Motor neuron (in vitro differentiated cells): ENCODE measurements around the gene SLC12A6. TPM values are rescaled to one million over a fixed set of nuclear protein-coding genes. Genes with fewer than 3 reads are reported as not detected.
A peak's percentile ranks its signal among the peaks of the same experiment; 100 is the strongest.
"Not testable (repeated sequence)": the region's sequence is repeated elsewhere in the genome, so short reads cannot be mapped to it uniquely, and the experiment has no call there.

Experiments
- ATAC-seq, 8 experiments: fragments of 200-7000 bp; cut with Tn5 transposase; replicated peaks in 6 of 8; 2 replicates each; pipeline ENCODE4 v1.8.0; 2021; ENCODE audit warnings: mild to moderate bottlenecking in 8 of 8, moderate library complexity in 8 of 8
- H3K27ac ChIP-seq, 2 donors: fragments of 250-450 bp; sonication (Bioruptor Pico); 2 replicates each; pipeline ENCODE4 v1.9.0; 2021; ENCODE audit warnings: antibody characterized with exemption in 2 of 2, mild to moderate bottlenecking in 2 of 2, moderate library complexity in 1 of 2
- H3K4me1 ChIP-seq, 2 donors: fragments of 250-450 bp; sonication (Bioruptor Pico); replicated peaks in 1 of 2; 2 replicates each; pipeline ENCODE4 v1.6.1; 2021; ENCODE audit warnings: antibody characterized with exemption in 2 of 2, mild to moderate bottlenecking in 2 of 2, moderate library complexity in 1 of 2
- H3K4me3 ChIP-seq, 5 donors: fragments of 250-450 bp; sonication (Bioruptor Pico); 2 replicates each; pipeline ENCODE4 v1.9.0; 2021; ENCODE audit warnings: antibody characterized with exemption in 5 of 5, mild to moderate bottlenecking in 5 of 5, moderate library complexity in 4 of 5
- WGBS, 10 experiments: fragments of 450-650 bp; shearing (Covaris generic); methylation state at CpG; one replicate each; pipeline ENCODE4 v1.0.0; 2022; 5-methylcytosine and 5-hydroxymethylcytosine counted together
- in situ Hi-C, 9 experiments: fragments of 400-800 bp; cut with MboI; loops; one replicate each; pipeline ENCODE4 v1.15.0; 2021; ENCODE audit warnings: low sequenced_read_pairs in 9 of 9, low pct_unique_long_range_greater_than_20kb in 2 of 9; ENCODE audit not compliant: unreplicated experiment in 9 of 9
- total RNA-seq, 8 experiments: library from RNA; unstranded; fragments of 300-600 nt; gene quantifications; 2 replicates each; pipeline versions ENCODE4 v1.2.3 to v1.2.4, GENCODE V29; 2022

SLC12A6 gene
- total RNA-seq, 8 experiments from 2014 or later: 9.6 to 21.8 (median 13.7) TPM

DNA sequence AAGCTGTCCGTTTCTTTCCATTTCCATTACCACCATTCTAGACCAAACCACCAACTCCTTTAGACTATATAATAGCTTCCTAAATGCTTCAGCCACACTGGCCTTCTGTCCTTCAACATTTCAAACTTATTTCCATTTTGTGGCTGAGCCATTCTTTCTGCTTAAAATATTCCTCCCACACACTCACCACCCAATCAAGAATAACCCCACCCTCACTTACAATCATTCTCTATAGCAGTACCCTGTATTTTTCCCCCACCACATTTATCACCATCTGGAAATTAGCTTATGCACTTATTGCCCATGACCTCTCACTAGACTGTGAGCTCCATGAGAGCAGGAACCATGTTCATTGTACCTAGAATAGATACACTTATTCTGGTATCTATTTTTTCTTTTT lies 134.3 kb downstream of the SLC12A6 start:
- Histone ChIP-seq H3K4me1 (peaks cover 0 to 4% of the 10 kb centered on the region in 2 donors), H3K4me3 (no peak overlapping the region), H3K27ac (no peak overlapping the region)
- ATAC-seq: peak in 3 of 8 experiments; percentile 33 to 98 (median 90)
- WGBS, 10 experiments: 29 to 100% (median 93%) methylated on average over 1 of the region's 1 CpG; no CpG with 5 or more reads in 2 of the 10 experiments
- in situ Hi-C loops: loop anchor here in 4 of 9 experiments (25.0 kb wide), 1 partner anchor 91 kb away; the partner anchor contains the start of genes EMC7 (in 4 of the 4) and PGBD4 (in 4 of the 4)

- in situ Hi-C loops, ATAC-seq, H3K4me1 ChIP-seq, H3K4me3 ChIP-seq, H3K27ac ChIP-seq: not testable (repeated sequence)
- 50 to 100% (median 83%) methylated on average over 1 to 6 of the region's 7 CpGs; no CpG with 5 or more reads in 3 of the 10 experiments for WGBS, 10 experiments
These were observed 144.3 kb downstream of the SLC12A6 start for GRCh38 chr15:34193272-34193671.

DNA sequence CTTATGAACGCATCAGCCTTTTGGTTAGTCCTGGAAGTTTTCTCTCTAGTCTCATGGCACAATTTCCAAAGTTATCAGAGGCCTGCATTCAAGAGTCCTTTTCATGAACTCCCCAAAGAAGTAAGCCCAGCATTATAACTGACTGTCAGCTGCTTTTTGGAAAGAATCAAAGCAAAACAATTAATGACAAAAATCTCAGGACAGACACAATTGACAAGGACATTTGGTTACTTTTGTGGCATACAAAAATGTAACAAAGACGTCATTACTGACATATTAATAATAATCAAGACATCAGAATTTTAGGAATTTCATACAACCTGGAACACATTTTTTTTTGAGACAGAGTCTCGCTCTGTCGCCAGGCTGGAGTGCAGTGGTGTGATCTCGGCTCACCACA lies 148.9 kb downstream of the SLC12A6 start:
- ATAC-seq: no peak
- Histone ChIP-seq H3K4me1 (no peaks in the 10 kb centered on the region), H3K4me3 (no peak overlapping the region), H3K27ac (no peak overlapping the region)
- in situ Hi-C loops: no loop called here
- WGBS, 10 experiments: 37 to 100% (median 91%) methylated on average over 1 to 5 of the region's 5 CpGs; no CpG with 5 or more reads in 1 of the 10 experiments

GRCh38 chr15:34185666-34186065 lies 151.9 kb downstream of the SLC12A6 start:
- no peaks in the 10 kb centered on the region for H3K4me1 ChIP-seq
- in situ Hi-C loops: no loop called here
- H3K27ac ChIP-seq: no peak overlapping the region
- 71 to 100% (median 90%) methylated on average over 1 to 4 of the region's 4 CpGs; no CpG with 5 or more reads in 2 of the 10 experiments for WGBS, 10 experiments
- no peak for ATAC-seq
- no peak overlapping the region for H3K4me3 ChIP-seq

- peak in 1 of 8 experiments; percentile 91 for ATAC-seq
- in situ Hi-C loops: no loop called here
- Histone ChIP-seq H3K4me1 (no peaks in the 10 kb centered on the region), H3K4me3 (no peak overlapping the region), H3K27ac (no peak overlapping the region)
- WGBS, 10 experiments: 64 to 100% (median 80%) methylated on average over 1 to 4 of the region's 4 CpGs; no CpG with 5 or more reads in 3 of the 10 experiments
These were observed 154.6 kb downstream of the SLC12A6 start for GRCh38 chr15:34182942-34183341.

Other genes with a start within 250 kb of the SLC12A6 start
- 100 to 1,000 TPM in 1 of 8 experiments, 10 to 100 TPM in 7; 40.6 to 122 (median 57.7) TPM for gene EMC7, start 235.9 kb downstream of the SLC12A6 start, total RNA-seq
- gene PGBD4, start 235.7 kb downstream of the SLC12A6 start, total RNA-seq: 1 to 10 TPM; 1.7 to 5.1 (median 3.2) TPM
- 10 to 100 TPM; 19.3 to 52.0 (median 41.7) TPM for gene KATNBL1, start 127.7 kb downstream of the SLC12A6 start, total RNA-seq
- 100 to 1,000 TPM in 4 of 8 experiments, 10 to 100 TPM in 4; 56.2 to 157 (median 106) TPM for gene EMC4, start 112.8 kb downstream of the SLC12A6 start, total RNA-seq
- gene NOP10, start 5.4 kb upstream of the SLC12A6 start, total RNA-seq: 100 to 1,000 TPM; 137 to 420 (median 205) TPM
- gene NUTM1, start 5.5 kb upstream of the SLC12A6 start, total RNA-seq: under 1 TPM; 0.07 to 0.52 (median 0.13) TPM
- 10 to 100 TPM in 7 of 8 experiments, 1 to 10 TPM in 1; 9.9 to 39.6 (median 21.8) TPM for gene LPCAT4, start 29.4 kb upstream of the SLC12A6 start, total RNA-seq
- 100 to 1,000 TPM in 2 of 8 experiments, 10 to 100 TPM in 6; 33.7 to 129 (median 61.4) TPM for gene GOLGA8A, start 100.0 kb upstream of the SLC12A6 start, total RNA-seq
- 10 to 100 TPM; 25.2 to 84.8 (median 48.2) TPM for gene GOLGA8B, start 245.9 kb upstream of the SLC12A6 start, total RNA-seq